Body of pancreas (tissue), 4 donors: Measurements from ENCODE around the gene TMCO4. TPM values are rescaled to one million over a fixed set of nuclear protein-coding genes. Genes with fewer than 3 reads are reported as not detected.

Experiments
- ATAC-seq: fragments of 150-250 bp; one replicate; pipeline ENCODE4 v1.9.1; 2016
- DNase-seq, 4 donors: peaks; one replicate each; pipeline ENCODE4 v3.0.0-alpha.2; 2019
- H3K27ac ChIP-seq, 4 donors: fragments of 200-600 bp; sonication (generic); 1 replicate in 3 of 4; 2 replicates in 1 of 4; pipeline versions ENCODE4 v1.5.1 to v1.6.1; 2016 to 2019; ENCODE audit warnings: mild to moderate bottlenecking in 1 of 4, mixed read lengths in 1 of 4, moderate library complexity in 1 of 4
- H3K27me3 ChIP-seq, 2 donors: fragments of 200-600 bp; sonication (generic); one replicate each; pipeline ENCODE4 v1.6.0; 2016; ENCODE audit warnings: mild to moderate bottlenecking in 1 of 2
- H3K36me3 ChIP-seq, 2 donors: fragments of 200-600 bp; sonication (generic); replicated peaks in 1 of 2; 2 replicates each; pipeline ENCODE4 v1.5.1; 2016; ENCODE audit warnings: low read depth in 2 of 2; ENCODE audit not compliant: insufficient read depth in 1 of 2
- H3K4me1 ChIP-seq: fragments of 200-600 bp; sonication (generic); one replicate; pipeline ENCODE4 v1.6.0; 2016
- H3K4me3 ChIP-seq, 2 donors: fragments of 200-600 bp; sonication (generic); 1 replicate in 1 of 2; 2 replicates in 1 of 2; pipeline ENCODE4 v1.5.1; 2016 to 2019
- H3K9me3 ChIP-seq, 3 donors: fragments of 200-600 bp; sonication (generic); 1 replicate in 2 of 3; 2 replicates in 1 of 3; pipeline ENCODE4 v1.5.1; 2016
- CTCF ChIP-seq, 7 experiments: fragments of 450-650 bp in 4 of 7; fragments of 200-600 bp in 3 of 7; sonication (generic) in 3 of 7; IDR thresholded peaks; one replicate each; pipeline ENCODE4 v1.5.1; 2016 to 2019; ENCODE audit warnings: antibody characterized with exemption in 7 of 7
- POLR2A ChIP-seq, 3 donors: fragments of 450-650 bp; IDR thresholded peaks; one replicate each; pipeline ENCODE4 v1.6.1; 2016; ENCODE audit warnings: antibody characterized with exemption in 3 of 3, mild to moderate bottlenecking in 2 of 3
- WGBS, 2 donors: methylation state at CpG; one replicate each; pipeline ENCODE4 v1.1.5; 2017; 5-methylcytosine and 5-hydroxymethylcytosine counted together
- intact Hi-C: fragments of 100-400 bp; cut with DNase I; formaldehyde crosslinking; loops from one replicate; pipeline ENCODE4 v1.15.1; 2023
- total RNA-seq, 2 donors: library from RNA; depleted of rRNA; stranded (reverse); fragments of >200 nt; gene quantifications; one replicate each; pipeline ENCODE4 v1.1.0, GENCODE V29; 2016

TMCO4 gene
- total RNA-seq, 2 donors from 2014 or later = 31.3 to 36.3 TPM

- Histone ChIP-seq H3K9me3 (no peaks in the 10 kb centered on the region), H3K27ac (no peak overlapping the region)
- WGBS, 2 donors = 55 to 69% methylated on average over 16 of the region's 16 CpGs
These were observed 152.1 kb downstream of the TMCO4 start for GRCh38 chr1:19647643-19648042.

GRCh38 chr1:19646377-19647319 is 153.1 kb downstream of the TMCO4 start:
- H3K4me1 ChIP-seq = peaks cover 25% of the 10 kb centered on the region
- DNase-seq = no peak
- peak overlapping the region in 1 of 4 donors; percentile 0 for H3K27ac ChIP-seq
- no peaks in the 10 kb centered on the region for H3K36me3 ChIP-seq
- 82 to 85% methylated on average over 5 to 9 of the region's 9 CpGs for WGBS, 2 donors
- no peak for ATAC-seq
- TF ChIP-seq CTCF (IDR thresholded peaks at IDR 0.05) = no peak
- TF ChIP-seq POLR2A (IDR thresholded peaks at IDR 0.05) = no peak
- H3K27me3 ChIP-seq = no peaks in the 10 kb centered on the region
- no peaks in the 10 kb centered on the region for H3K9me3 ChIP-seq
- no peak overlapping the region for H3K4me3 ChIP-seq
- intact Hi-C loops = no loop called here

More at GRCh38 chr1:19647643-19648042, 152.1 kb downstream of the TMCO4 start:
- H3K4me3 ChIP-seq = no peak overlapping the region
- peaks cover 25% of the 10 kb centered on the region for H3K4me1 ChIP-seq
- DNase-seq (no peak), ATAC-seq (no peak)
- no peaks in the 10 kb centered on the region for H3K36me3 ChIP-seq
- H3K27me3 ChIP-seq = no peaks in the 10 kb centered on the region
- intact Hi-C loops = no loop called here
- TF ChIP-seq CTCF (IDR thresholded peaks at IDR 0.05) (no peak), POLR2A (IDR thresholded peaks at IDR 0.05) (no peak)

- intact Hi-C loops = no loop called here
- TF ChIP-seq CTCF (IDR thresholded peaks at IDR 0.05) = no peak
- TF ChIP-seq POLR2A (IDR thresholded peaks at IDR 0.05) = no peak
- no peaks in the 10 kb centered on the region for H3K9me3 ChIP-seq
- peak overlapping the region; percentile 20 to 76 (median 71) for H3K27ac ChIP-seq
- H3K27me3 ChIP-seq = no peaks in the 10 kb centered on the region
- DNase-seq = no peak
- peaks cover 18% of the 10 kb centered on the region for H3K4me1 ChIP-seq
- ATAC-seq = no peak
- no peaks in the 10 kb centered on the region for H3K36me3 ChIP-seq
- 59 to 84% methylated on average over 24 to 29 of the region's 30 CpGs for WGBS, 2 donors
- no peak overlapping the region for H3K4me3 ChIP-seq
These were observed 154.1 kb downstream of the TMCO4 start for GRCh38 chr1:19645411-19646251.

GRCh38 chr1:19644681-19645410 is 154.9 kb downstream of the TMCO4 start:
- Histone ChIP-seq H3K27ac (peak overlapping the region; percentile 20 to 76 (median 71)), H3K4me3 (peak overlapping the region; percentile 9 to 47), H3K27me3 (no peaks in the 10 kb centered on the region), H3K4me1 (peaks cover 18% of the 10 kb centered on the region), H3K9me3 (no peaks in the 10 kb centered on the region), H3K36me3 (no peaks in the 10 kb centered on the region)
- WGBS, 2 donors = 11 to 14% methylated on average over 46 to 67 of the region's 71 CpGs
- peak in 2 of 4 donors; percentile 19 to 27 for DNase-seq
- ATAC-seq = peak; percentile 27
- intact Hi-C loops = no loop called here
- TF ChIP-seq CTCF (IDR thresholded peaks at IDR 0.05) (peak in 1 of 7 experiments; percentile 4), POLR2A (IDR thresholded peaks at IDR 0.05) (peak in 1 of 3 donors; percentile 21)
